K562 (cell line): ENCODE measurements around the gene AP3S1.

Experiments used
- CTBP1 ChIP-seq: fragments of 450-650 bp; IDR thresholded peaks from 2 replicates; pipeline ENCODE4 v1.6.1; 2016; ENCODE audit warnings: borderline replicate concordance
- KDM1A ChIP-seq, 2 experiments: fragments of 450-650 bp; IDR thresholded peaks; 2 replicates each; pipeline ENCODE4 v1.6.1; 2016; ENCODE audit warnings: mild to moderate bottlenecking in 2 of 2
- NR2F6 ChIP-seq: fragments of 450-650 bp; formaldehyde crosslinking; IDR thresholded peaks from 2 replicates; pipeline ENCODE4 v1.4.0; 2020; ENCODE audit warnings: mild to moderate bottlenecking
- TEAD2 ChIP-seq: fragments of 450-650 bp; IDR thresholded peaks from 2 replicates; pipeline ENCODE4 v1.6.1; 2016; ENCODE audit warnings: missing genetic modification characterization, control low read depth, missing compliant biosample characterization
- TF ChIP-seq, protein P1 (sequence below), 3 experiments: IDR thresholded peaks in 2 of 3; conservative IDR thresholded peaks in 1 of 3; 2 replicates each; pipeline ENCODE4 v1.5.1; 2011 to 2012; ENCODE audit warnings: low read length in 3 of 3, mild to moderate bottlenecking in 3 of 3, control low read depth in 2 of 3, improper control_type of control experiment in 1 of 3, inconsistent platforms in 1 of 3, low read depth in 1 of 3, mixed read lengths in 1 of 3, moderate library complexity in 1 of 3; ENCODE audit not compliant: insufficient read depth in 2 of 3
- TF ChIP-seq, protein P2 (sequence below), 2 experiments: IDR thresholded peaks; 2 replicates each; pipeline ENCODE4 v1.6.1; 2011; ENCODE audit warnings: borderline replicate concordance in 1 of 2, control low read depth in 1 of 2, low read depth in 1 of 2, low read length in 1 of 2, mild to moderate bottlenecking in 1 of 2, mixed read lengths in 1 of 2, moderate library complexity in 1 of 2; ENCODE audit not compliant: insufficient read depth in 1 of 2, insufficient read length in 1 of 2, poor library complexity in 1 of 2, severe bottlenecking in 1 of 2; ENCODE audit errors: extremely low read depth in 1 of 2
- TF ChIP-seq, protein P3 (sequence below): fragments of 250-450 bp; sonication (Bioruptor Pico); IDR thresholded peaks from 2 replicates; pipeline ENCODE4 v1.4.0; 2020; ENCODE audit warnings: mild to moderate bottlenecking

DNA sequence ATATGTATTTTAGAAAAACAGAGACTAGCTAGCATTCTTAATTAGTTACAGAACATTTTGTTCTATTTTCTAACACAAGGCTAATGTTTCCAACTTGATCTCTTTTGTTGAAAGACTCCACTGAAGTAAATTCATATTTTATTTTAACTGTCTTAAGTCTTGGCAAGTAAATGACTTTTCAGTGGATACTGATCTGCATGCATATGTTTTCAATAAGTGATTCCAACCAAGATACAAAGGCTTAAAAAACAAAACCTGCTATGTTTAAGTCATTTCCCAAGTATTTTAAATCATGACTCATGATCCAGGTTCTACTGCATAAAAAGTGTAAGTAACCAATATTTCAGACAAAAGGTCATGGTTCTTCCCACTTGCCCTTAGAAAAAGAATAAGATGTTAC, 31.0 kb upstream of the AP3S1 start:
- TF ChIP-seq NR2F6 (CRISPR knock-in tag) (no peak), CTBP1 (no peak), KDM1A (IDR thresholded peaks at IDR 0.05) (no peak), TEAD2 (tag) (no peak)
- TF ChIP-seq, protein P1, sequence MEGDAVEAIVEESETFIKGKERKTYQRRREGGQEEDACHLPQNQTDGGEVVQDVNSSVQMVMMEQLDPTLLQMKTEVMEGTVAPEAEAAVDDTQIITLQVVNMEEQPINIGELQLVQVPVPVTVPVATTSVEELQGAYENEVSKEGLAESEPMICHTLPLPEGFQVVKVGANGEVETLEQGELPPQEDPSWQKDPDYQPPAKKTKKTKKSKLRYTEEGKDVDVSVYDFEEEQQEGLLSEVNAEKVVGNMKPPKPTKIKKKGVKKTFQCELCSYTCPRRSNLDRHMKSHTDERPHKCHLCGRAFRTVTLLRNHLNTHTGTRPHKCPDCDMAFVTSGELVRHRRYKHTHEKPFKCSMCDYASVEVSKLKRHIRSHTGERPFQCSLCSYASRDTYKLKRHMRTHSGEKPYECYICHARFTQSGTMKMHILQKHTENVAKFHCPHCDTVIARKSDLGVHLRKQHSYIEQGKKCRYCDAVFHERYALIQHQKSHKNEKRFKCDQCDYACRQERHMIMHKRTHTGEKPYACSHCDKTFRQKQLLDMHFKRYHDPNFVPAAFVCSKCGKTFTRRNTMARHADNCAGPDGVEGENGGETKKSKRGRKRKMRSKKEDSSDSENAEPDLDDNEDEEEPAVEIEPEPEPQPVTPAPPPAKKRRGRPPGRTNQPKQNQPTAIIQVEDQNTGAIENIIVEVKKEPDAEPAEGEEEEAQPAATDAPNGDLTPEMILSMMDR (IDR thresholded peaks at IDR 0.05 in 2 of 3, conservative IDR thresholded peaks at IDR 0.05 in 1 of 3; ENCODE audit: insufficient read depth in 2 of 3, low read depth in 1 of 3, low read length in 3 of 3) = no peak
- TF ChIP-seq, protein P2, sequence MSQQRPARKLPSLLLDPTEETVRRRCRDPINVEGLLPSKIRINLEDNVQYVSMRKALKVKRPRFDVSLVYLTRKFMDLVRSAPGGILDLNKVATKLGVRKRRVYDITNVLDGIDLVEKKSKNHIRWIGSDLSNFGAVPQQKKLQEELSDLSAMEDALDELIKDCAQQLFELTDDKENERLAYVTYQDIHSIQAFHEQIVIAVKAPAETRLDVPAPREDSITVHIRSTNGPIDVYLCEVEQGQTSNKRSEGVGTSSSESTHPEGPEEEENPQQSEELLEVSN (IDR thresholded peaks at IDR 0.05; ENCODE audit: borderline replicate concordance in 1 of 2, extremely low read depth in 1 of 2, insufficient read depth in 1 of 2, insufficient read length in 1 of 2, low read depth in 1 of 2, low read length in 1 of 2, poor library complexity in 1 of 2, severe bottlenecking in 1 of 2) = no peak
- TF ChIP-seq, protein P3, sequence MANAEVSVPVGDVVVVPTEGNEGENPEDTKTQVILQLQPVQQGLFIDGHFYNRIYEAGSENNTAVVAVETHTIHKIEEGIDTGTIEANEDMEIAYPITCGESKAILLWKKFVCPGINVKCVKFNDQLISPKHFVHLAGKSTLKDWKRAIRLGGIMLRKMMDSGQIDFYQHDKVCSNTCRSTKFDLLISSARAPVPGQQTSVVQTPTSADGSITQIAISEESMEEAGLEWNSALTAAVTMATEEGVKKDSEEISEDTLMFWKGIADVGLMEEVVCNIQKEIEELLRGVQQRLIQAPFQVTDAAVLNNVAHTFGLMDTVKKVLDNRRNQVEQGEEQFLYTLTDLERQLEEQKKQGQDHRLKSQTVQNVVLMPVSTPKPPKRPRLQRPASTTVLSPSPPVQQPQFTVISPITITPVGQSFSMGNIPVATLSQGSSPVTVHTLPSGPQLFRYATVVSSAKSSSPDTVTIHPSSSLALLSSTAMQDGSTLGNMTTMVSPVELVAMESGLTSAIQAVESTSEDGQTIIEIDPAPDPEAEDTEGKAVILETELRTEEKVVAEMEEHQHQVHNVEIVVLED (CRISPR knock-in tag) = no peak
